ENCODE measurements around the gene HTR2B.
A peak's percentile ranks its signal among the peaks of the same experiment; 100 is the strongest.
"Not testable (repeated sequence)": the region's sequence is repeated elsewhere in the genome, so short reads cannot be mapped to it uniquely, and the experiment has no call there.

Gene HTR2B

GRCh38 chr2:231133365-231134099 is 8.7 kb upstream of the HTR2B start:
- no peak for DNase-seq (ENCODE audit: low spot score)

- no peak for DNase-seq (ENCODE audit: low spot score)
These were observed 7.3 kb upstream of the HTR2B start for GRCh38 chr2:231132129-231132528.

- DNase-seq (ENCODE audit: low spot score) = no peak
These were observed 5.7 kb upstream of the HTR2B start for GRCh38 chr2:231130336-231131056.

- no peak for DNase-seq (ENCODE audit: low spot score)
These were observed 4.4 kb upstream of the HTR2B start for GRCh38 chr2:231129216-231129615.

- no peak for DNase-seq (ENCODE audit: low spot score)
These were observed 3.7 kb upstream of the HTR2B start for GRCh38 chr2:231128541-231128940.

- no peak for DNase-seq (ENCODE audit: low spot score)
These were observed 3.1 kb upstream of the HTR2B start for GRCh38 chr2:231127936-231128335.

GRCh38 chr2:231127480-231127879 is 2.6 kb upstream of the HTR2B start:
- no peak for DNase-seq (ENCODE audit: low spot score)

GRCh38 chr2:231126123-231126522 is 1.3 kb upstream of the HTR2B start:
- no peak for DNase-seq (ENCODE audit: low spot score)

GRCh38 chr2:231123362-231123898 is 1.4 kb downstream of the HTR2B start:
- no peak for DNase-seq (ENCODE audit: low spot score)

GRCh38 chr2:231118614-231118942 is 6.3 kb downstream of the HTR2B start:
- no peak for DNase-seq (ENCODE audit: low spot score)

- DNase-seq (ENCODE audit: low spot score) = no peak
These were observed 6.8 kb downstream of the HTR2B start for GRCh38 chr2:231117922-231118613.

- no peak for DNase-seq (ENCODE audit: low spot score)
These were observed 7.7 kb downstream of the HTR2B start for GRCh38 chr2:231117148-231117547.

GRCh38 chr2:231115651-231116050 is 9.2 kb downstream of the HTR2B start:
- DNase-seq (ENCODE audit: low spot score) = no peak

- DNase-seq (ENCODE audit: low spot score) = no peak
These were observed 11.4 kb downstream of the HTR2B start for GRCh38 chr2:231113489-231113888.

GRCh38 chr2:231111987-231112386 is 12.9 kb downstream of the HTR2B start:
- no peak for DNase-seq (ENCODE audit: low spot score)

- DNase-seq (ENCODE audit: low spot score) = no peak
These were observed 14.3 kb downstream of the HTR2B start for GRCh38 chr2:231110551-231110950.

- DNase-seq (ENCODE audit: low spot score) = peak; percentile 38
These were observed 20.6 kb downstream of the HTR2B start for GRCh38 chr2:231104115-231104713.

- no peak for DNase-seq (ENCODE audit: low spot score)
These were observed 22.1 kb downstream of the HTR2B start for GRCh38 chr2:231102772-231103171.

- DNase-seq (ENCODE audit: low spot score) = no peak
These were observed 23.9 kb downstream of the HTR2B start for GRCh38 chr2:231100990-231101389.

GRCh38 chr2:231100321-231100720 is 24.5 kb downstream of the HTR2B start:
- not testable (repeated sequence) for DNase-seq (ENCODE audit: low spot score)

GRCh38 chr2:231099918-231100317 is 24.9 kb downstream of the HTR2B start:
- no peak for DNase-seq (ENCODE audit: low spot score)

- no peak for DNase-seq (ENCODE audit: low spot score)
These were observed 30.0 kb downstream of the HTR2B start for GRCh38 chr2:231094736-231095346.

Measured in CD4-positive, alpha-beta T cell treated with Interleukin-6 at 100 ng/mL for 8 hours (primary cell).